Liver (tissue), 9 donors: Measurements from ENCODE around the gene CHN2. TPM values are rescaled to one million over a fixed set of nuclear protein-coding genes. Genes with fewer than 3 reads are reported as not detected.

Experiments used
- DNase-seq: peaks from one replicate; pipeline ENCODE4 v3.0.0-alpha.2; 2017; ENCODE audit warnings: low spot score
- H3K27ac ChIP-seq, 2 donors: one replicate each; pipeline ENCODE4 v1.7.0; 2013; ENCODE audit warnings: inconsistent platforms in 2 of 2, low read length in 2 of 2, control low read depth in 1 of 2, low read depth in 1 of 2, mild to moderate bottlenecking in 1 of 2
- H3K27me3 ChIP-seq, 4 donors: one replicate each; pipeline versions ENCODE4 v1.6.1 to v1.7.0; 2013; ENCODE audit warnings: low read length in 3 of 4, inconsistent platforms in 1 of 4, mild to moderate bottlenecking in 1 of 4, moderate library complexity in 1 of 4; ENCODE audit not compliant: control insufficient read depth in 4 of 4, insufficient read depth in 4 of 4
- H3K36me3 ChIP-seq, 4 donors: one replicate each; pipeline versions ENCODE4 v1.6.1 to v1.7.0; 2013; ENCODE audit warnings: low read length in 3 of 4, mild to moderate bottlenecking in 3 of 4, low read depth in 1 of 4, moderate library complexity in 1 of 4; ENCODE audit not compliant: control insufficient read depth in 4 of 4, insufficient read depth in 3 of 4
- H3K4me1 ChIP-seq, 4 donors: one replicate each; pipeline versions ENCODE4 v1.6.1 to v1.7.0; 2013; ENCODE audit warnings: low read length in 3 of 4, mild to moderate bottlenecking in 3 of 4, moderate library complexity in 1 of 4; ENCODE audit not compliant: control insufficient read depth in 4 of 4, insufficient read depth in 4 of 4
- H3K4me3 ChIP-seq, 3 donors: one replicate each; pipeline versions ENCODE4 v1.6.1 to v1.7.0; 2013; ENCODE audit warnings: low read length in 3 of 3, control low read depth in 1 of 3, low read depth in 1 of 3, mild to moderate bottlenecking in 1 of 3
- H3K9ac ChIP-seq, 2 donors: one replicate each; pipeline ENCODE4 v1.7.0; 2013; ENCODE audit warnings: low read length in 2 of 2, mild to moderate bottlenecking in 2 of 2, moderate library complexity in 2 of 2, control low read depth in 1 of 2, low read depth in 1 of 2
- H3K9me3 ChIP-seq, 4 donors: one replicate each; pipeline versions ENCODE4 v1.6.1 to v1.7.0; 2013; ENCODE audit warnings: low read length in 3 of 4; ENCODE audit not compliant: control insufficient read depth in 4 of 4
- EGR1 ChIP-seq, 2 donors: IDR thresholded peaks; 2 replicates each; pipeline ENCODE4 v1.6.1; 2016 to 2018; ENCODE audit warnings: antibody characterized with exemption in 2 of 2, low read depth in 2 of 2
- FOXA1 ChIP-seq: IDR thresholded peaks from 2 replicates; pipeline ENCODE4 v1.6.1; 2016; ENCODE audit warnings: antibody characterized with exemption
- FOXA2 ChIP-seq: IDR thresholded peaks from 2 replicates; pipeline ENCODE4 v1.6.1; 2016; ENCODE audit warnings: antibody characterized with exemption
- GABPA ChIP-seq, 2 donors: IDR thresholded peaks in 1 of 2; conservative IDR thresholded peaks in 1 of 2; 2 replicates each; pipeline ENCODE4 v1.6.1; 2016; ENCODE audit warnings: antibody characterized with exemption in 2 of 2, mild to moderate bottlenecking in 1 of 2, moderate library complexity in 1 of 2
- HNF4A ChIP-seq, 2 donors: conservative IDR thresholded peaks; 2 replicates each; pipeline ENCODE4 v1.6.1; 2016; ENCODE audit warnings: antibody characterized with exemption in 2 of 2, mild to moderate bottlenecking in 2 of 2
- HNF4G ChIP-seq: IDR thresholded peaks from 2 replicates; pipeline ENCODE4 v1.6.1; 2016; ENCODE audit warnings: antibody characterized with exemption
- JUND ChIP-seq, 2 donors: IDR thresholded peaks; 2 replicates each; pipeline ENCODE4 v1.6.1; 2016; ENCODE audit warnings: antibody characterized with exemption in 2 of 2
- NR2F2 ChIP-seq: IDR thresholded peaks from 2 replicates; pipeline ENCODE4 v1.6.1; 2016; ENCODE audit warnings: antibody characterized with exemption
- RAD21 ChIP-seq, 2 donors: IDR thresholded peaks; 2 replicates each; pipeline ENCODE4 v1.6.1; 2016; ENCODE audit warnings: antibody characterized with exemption in 2 of 2, mild to moderate bottlenecking in 2 of 2
- RXRA ChIP-seq, 2 donors: IDR thresholded peaks; 2 replicates each; pipeline ENCODE4 v1.6.1; 2017 to 2018; ENCODE audit warnings: antibody characterized with exemption in 2 of 2, mild to moderate bottlenecking in 1 of 2
- SP1 ChIP-seq: IDR thresholded peaks from 2 replicates; pipeline ENCODE4 v1.6.1; 2018; ENCODE audit warnings: antibody characterized with exemption, mild to moderate bottlenecking
- TAF1 ChIP-seq: conservative IDR thresholded peaks from 2 replicates; pipeline ENCODE4 v1.6.1; 2016; ENCODE audit warnings: antibody characterized with exemption, mild to moderate bottlenecking
- YY1 ChIP-seq: IDR thresholded peaks from 2 replicates; pipeline ENCODE4 v1.6.1; 2016; ENCODE audit warnings: antibody characterized with exemption, mild to moderate bottlenecking
- WGBS: extraction: QIAGEN DNeasy Blood & Tissue Kit; methylation state at CpG from one replicate; pipeline ENCODE4 v1.1.7; 2013; 5-methylcytosine and 5-hydroxymethylcytosine counted together
- polyA plus RNA-seq, 2 donors: library from polyadenylated mRNA; stranded (reverse) in 1 of 2; unstranded in 1 of 2; fragments of 200-250 nt in 1 of 2; fragments of >200 nt in 1 of 2; fragmentation: Nextera tagmentation in 1 of 2; extraction: Ambion mirVana in 1 of 2; gene quantifications; one replicate each; pipeline versions ENCODE4 v1.2.1 to v1.2.3, GENCODE V29; 2013 to 2015
- total RNA-seq, 2 donors: library from RNA; depleted of rRNA; stranded (reverse); fragments of >200 nt; gene quantifications; one replicate each; pipeline ENCODE4 v1.2.3, GENCODE V29; 2014
- TF ChIP-seq, protein P1 (sequence below): IDR thresholded peaks from 2 replicates; pipeline ENCODE4 v1.6.1; 2016; ENCODE audit warnings: antibody characterized with exemption
- TF ChIP-seq, protein P2 (sequence below): IDR thresholded peaks from 2 replicates; pipeline ENCODE4 v1.6.1; 2016; ENCODE audit warnings: antibody characterized with exemption
- TF ChIP-seq, protein P3 (sequence below): IDR thresholded peaks from 2 replicates; pipeline ENCODE4 v1.6.1; 2016; ENCODE audit warnings: antibody characterized with exemption, mild to moderate bottlenecking
- donor health status: healthy.
- donor health status: healthy.
- donor health status: healthy.
- donor health status: healthy.
- donor health status: healthy.

The CHN2 gene
- total and polyA plus RNA-seq, 4 donors = 8.3 to 25.4 (median 17.8) TPM

DNA sequence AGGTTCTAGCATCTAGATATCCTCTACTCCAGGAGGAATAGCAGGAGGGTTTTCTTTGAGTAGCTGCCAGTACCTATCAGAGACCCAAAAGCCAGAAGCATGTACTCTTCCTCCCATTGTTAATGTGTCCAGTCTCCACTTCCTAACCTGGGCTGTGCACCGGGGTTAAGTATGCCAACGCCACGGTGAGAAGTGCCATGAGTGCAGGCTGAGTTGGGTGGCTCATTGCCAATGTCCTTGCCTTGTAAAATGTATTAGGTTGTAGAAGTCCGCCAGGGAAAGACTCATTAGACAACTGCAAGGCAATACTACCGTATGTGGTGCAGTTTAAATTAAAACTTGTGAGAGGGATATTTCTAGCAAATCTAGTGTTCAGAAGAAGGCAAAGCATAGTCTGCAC is 314.0 kb downstream of the CHN2 start:
- Histone ChIP-seq H3K36me3 (peaks cover 3 to 56% (median 46%) of the 10 kb centered on the region in 4 donors), H3K9ac (no peak overlapping the region), H3K9me3 (no peaks in the 10 kb centered on the region), H3K4me1 (no peaks in the 10 kb centered on the region), H3K4me3 (no peak overlapping the region), H3K27ac (no peak overlapping the region), H3K27me3 (no peaks in the 10 kb centered on the region)
- TF ChIP-seq NR2F2 (no peak), FOXA1 (no peak), JUND (IDR thresholded peaks at IDR 0.05) (no peak), GABPA (IDR thresholded peaks at IDR 0.05 in 1 of 2, conservative IDR thresholded peaks at IDR 0.05 in 1 of 2) (no peak), RXRA (IDR thresholded peaks at IDR 0.05) (no peak), TAF1 (no peak), EGR1 (IDR thresholded peaks at IDR 0.05; ENCODE audit: low read depth in 2 of 2) (no peak), HNF4G (no peak), SP1 (no peak), HNF4A (conservative IDR thresholded peaks at IDR 0.05) (no peak), RAD21 (IDR thresholded peaks at IDR 0.05) (no peak), YY1 (no peak)
- TF ChIP-seq, protein P1, sequence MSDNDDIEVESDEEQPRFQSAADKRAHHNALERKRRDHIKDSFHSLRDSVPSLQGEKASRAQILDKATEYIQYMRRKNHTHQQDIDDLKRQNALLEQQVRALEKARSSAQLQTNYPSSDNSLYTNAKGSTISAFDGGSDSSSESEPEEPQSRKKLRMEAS = no peak
- TF ChIP-seq, protein P2, sequence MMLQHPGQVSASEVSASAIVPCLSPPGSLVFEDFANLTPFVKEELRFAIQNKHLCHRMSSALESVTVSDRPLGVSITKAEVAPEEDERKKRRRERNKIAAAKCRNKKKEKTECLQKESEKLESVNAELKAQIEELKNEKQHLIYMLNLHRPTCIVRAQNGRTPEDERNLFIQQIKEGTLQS = no peak
- TF ChIP-seq, protein P3, sequence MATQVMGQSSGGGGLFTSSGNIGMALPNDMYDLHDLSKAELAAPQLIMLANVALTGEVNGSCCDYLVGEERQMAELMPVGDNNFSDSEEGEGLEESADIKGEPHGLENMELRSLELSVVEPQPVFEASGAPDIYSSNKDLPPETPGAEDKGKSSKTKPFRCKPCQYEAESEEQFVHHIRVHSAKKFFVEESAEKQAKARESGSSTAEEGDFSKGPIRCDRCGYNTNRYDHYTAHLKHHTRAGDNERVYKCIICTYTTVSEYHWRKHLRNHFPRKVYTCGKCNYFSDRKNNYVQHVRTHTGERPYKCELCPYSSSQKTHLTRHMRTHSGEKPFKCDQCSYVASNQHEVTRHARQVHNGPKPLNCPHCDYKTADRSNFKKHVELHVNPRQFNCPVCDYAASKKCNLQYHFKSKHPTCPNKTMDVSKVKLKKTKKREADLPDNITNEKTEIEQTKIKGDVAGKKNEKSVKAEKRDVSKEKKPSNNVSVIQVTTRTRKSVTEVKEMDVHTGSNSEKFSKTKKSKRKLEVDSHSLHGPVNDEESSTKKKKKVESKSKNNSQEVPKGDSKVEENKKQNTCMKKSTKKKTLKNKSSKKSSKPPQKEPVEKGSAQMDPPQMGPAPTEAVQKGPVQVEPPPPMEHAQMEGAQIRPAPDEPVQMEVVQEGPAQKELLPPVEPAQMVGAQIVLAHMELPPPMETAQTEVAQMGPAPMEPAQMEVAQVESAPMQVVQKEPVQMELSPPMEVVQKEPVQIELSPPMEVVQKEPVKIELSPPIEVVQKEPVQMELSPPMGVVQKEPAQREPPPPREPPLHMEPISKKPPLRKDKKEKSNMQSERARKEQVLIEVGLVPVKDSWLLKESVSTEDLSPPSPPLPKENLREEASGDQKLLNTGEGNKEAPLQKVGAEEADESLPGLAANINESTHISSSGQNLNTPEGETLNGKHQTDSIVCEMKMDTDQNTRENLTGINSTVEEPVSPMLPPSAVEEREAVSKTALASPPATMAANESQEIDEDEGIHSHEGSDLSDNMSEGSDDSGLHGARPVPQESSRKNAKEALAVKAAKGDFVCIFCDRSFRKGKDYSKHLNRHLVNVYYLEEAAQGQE = no peak
- 82% methylated on average over 5 of the region's 5 CpGs for WGBS
- DNase-seq = no peak

DNA sequence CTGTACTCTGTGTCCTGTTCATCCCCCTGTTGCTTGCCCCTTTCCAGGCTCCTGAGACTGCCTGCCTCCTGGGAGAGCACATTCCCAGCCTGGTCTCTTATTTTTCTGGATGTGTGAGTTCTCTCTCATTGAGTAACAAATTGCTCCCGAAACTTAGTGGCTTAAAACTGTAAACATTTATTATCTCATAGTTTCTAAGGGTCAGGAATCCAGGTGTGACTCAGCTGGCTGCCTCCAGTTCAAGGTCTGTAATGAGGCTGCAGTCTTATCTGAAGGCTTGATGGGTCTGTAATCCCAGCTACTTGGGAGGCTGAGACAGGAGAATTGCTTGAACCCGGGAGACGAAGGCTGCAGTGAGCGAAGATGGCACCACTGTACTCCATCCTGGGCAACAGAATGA is 315.5 kb downstream of the CHN2 start:
- 96% methylated on average over 4 of the region's 4 CpGs for WGBS
- no peaks in the 10 kb centered on the region for H3K27me3 ChIP-seq
- H3K36me3 ChIP-seq = peaks cover 3 to 55% (median 39%) of the 10 kb centered on the region in 4 donors
- TF ChIP-seq GABPA (IDR thresholded peaks at IDR 0.05 in 1 of 2, conservative IDR thresholded peaks at IDR 0.05 in 1 of 2) = no peak
- no peak for TF ChIP-seq FOXA2
- TF ChIP-seq FOXA1 = no peak
- no peak for TF ChIP-seq RAD21 (IDR thresholded peaks at IDR 0.05)
- TF ChIP-seq YY1 = no peak
- TF ChIP-seq, protein P1 = no peak
- TF ChIP-seq HNF4G = no peak
- TF ChIP-seq, protein P2 = no peak
- TF ChIP-seq HNF4A (conservative IDR thresholded peaks at IDR 0.05) = no peak
- TF ChIP-seq JUND (IDR thresholded peaks at IDR 0.05) = no peak
- no peaks in the 10 kb centered on the region for H3K9me3 ChIP-seq
- no peak for DNase-seq
- no peak overlapping the region for H3K27ac ChIP-seq
- H3K9ac ChIP-seq = no peak overlapping the region
- no peak overlapping the region for H3K4me3 ChIP-seq
- H3K4me1 ChIP-seq = no peaks in the 10 kb centered on the region
